DOHH2 (cell line): ENCODE data around the gene FAM227B.

Experiments used
- EZH2phosphoT487 ChIP-seq: fragments of 200-600 bp; sonication (generic); IDR thresholded peaks from 2 replicates; pipeline ENCODE4 v1.6.1; 2017; ENCODE audit warnings: borderline replicate concordance, mild to moderate bottlenecking, antibody characterized with exemption, low read length, moderate library complexity, mixed read lengths
- TF ChIP-seq, protein P1 (sequence below): fragments of 200-600 bp; sonication (generic); IDR thresholded peaks from one replicate; pipeline ENCODE4 v1.5.1; 2014; ENCODE audit warnings: antibody characterized with exemption, mild to moderate bottlenecking, low read depth, low read length; ENCODE audit not compliant: poor library complexity, severe bottlenecking

DNA sequence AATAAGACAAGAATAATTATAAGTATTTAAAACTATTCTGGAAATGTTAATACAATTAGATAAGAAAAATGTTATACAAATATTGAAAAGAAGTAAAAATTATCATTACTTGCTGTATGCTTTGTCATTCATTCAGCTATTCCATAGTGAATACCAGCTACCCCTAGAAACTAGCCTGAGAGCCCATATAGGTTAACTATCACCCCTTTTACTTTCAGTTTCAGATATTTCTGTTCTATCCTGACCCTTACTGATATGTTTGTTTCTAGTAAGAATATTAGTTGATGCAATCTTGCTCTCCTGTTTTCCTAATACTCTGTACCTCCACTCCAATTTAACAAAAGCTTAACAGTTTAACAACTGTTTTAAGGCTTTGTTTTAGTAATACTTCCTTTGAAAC is 31.6 kb downstream of the FAM227B start:
- TF ChIP-seq, protein P1, sequence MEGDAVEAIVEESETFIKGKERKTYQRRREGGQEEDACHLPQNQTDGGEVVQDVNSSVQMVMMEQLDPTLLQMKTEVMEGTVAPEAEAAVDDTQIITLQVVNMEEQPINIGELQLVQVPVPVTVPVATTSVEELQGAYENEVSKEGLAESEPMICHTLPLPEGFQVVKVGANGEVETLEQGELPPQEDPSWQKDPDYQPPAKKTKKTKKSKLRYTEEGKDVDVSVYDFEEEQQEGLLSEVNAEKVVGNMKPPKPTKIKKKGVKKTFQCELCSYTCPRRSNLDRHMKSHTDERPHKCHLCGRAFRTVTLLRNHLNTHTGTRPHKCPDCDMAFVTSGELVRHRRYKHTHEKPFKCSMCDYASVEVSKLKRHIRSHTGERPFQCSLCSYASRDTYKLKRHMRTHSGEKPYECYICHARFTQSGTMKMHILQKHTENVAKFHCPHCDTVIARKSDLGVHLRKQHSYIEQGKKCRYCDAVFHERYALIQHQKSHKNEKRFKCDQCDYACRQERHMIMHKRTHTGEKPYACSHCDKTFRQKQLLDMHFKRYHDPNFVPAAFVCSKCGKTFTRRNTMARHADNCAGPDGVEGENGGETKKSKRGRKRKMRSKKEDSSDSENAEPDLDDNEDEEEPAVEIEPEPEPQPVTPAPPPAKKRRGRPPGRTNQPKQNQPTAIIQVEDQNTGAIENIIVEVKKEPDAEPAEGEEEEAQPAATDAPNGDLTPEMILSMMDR, result no peak
- TF ChIP-seq EZH2phosphoT487, result no peak
